HG02938 (cell line): ENCODE data around the gene PAK6.

Source experiments
- ATAC-seq: cut with Tn5 transposase; IDR thresholded peaks from one replicate; pipeline ENCODE4 v1.9.1; 2021; ENCODE audit warnings: mild to moderate bottlenecking, moderate library complexity; ENCODE audit not compliant: unreplicated experiment

Gene PAK6

DNA sequence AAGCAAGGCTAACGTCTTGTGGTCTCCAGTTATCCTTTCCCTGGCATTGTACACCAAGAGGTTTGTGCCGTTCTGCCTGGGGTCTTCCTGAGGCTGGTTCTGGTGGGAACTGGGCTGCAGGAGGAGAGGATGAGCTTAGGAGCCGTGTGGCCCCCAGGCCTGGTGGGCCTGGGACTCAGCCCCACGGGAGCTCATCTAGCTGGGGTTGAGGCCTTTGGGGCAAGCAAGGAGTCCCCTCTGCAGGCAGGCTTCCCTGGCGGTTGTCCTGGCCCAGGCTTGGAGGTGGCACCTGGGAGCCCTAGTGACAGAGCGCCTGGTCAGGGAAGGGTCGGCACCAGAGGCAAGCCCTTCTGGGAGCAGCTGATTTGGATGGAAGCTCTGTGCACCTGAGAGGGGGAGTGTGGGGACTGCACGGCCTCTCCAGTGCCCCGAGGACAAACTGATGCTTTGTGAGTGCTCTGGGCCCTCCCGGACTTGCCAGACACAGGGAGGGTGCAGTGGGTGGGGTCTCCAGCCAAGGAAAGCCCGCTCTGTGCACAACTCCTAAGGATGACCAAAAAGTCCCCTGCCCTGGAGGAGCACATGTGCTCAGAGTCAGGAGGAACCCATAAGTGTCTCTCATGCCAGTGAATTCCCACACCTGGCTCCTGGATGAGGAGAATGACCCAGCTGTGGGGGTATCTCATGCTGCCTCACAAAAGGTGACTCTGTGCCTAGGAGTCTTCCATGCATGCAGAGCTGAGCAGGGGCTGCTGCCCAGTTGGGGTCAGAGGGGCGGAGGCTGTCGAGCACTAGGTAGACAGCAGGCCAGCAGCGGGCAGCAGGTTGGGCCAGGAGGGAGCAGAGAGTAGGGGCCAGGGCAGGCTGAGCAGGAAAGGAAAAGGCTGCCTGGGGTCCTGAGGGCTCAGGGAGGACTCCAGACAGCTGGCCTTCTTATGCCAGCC, 2.7 kb downstream of the PAK6 start:
- no peak for ATAC-seq

DNA sequence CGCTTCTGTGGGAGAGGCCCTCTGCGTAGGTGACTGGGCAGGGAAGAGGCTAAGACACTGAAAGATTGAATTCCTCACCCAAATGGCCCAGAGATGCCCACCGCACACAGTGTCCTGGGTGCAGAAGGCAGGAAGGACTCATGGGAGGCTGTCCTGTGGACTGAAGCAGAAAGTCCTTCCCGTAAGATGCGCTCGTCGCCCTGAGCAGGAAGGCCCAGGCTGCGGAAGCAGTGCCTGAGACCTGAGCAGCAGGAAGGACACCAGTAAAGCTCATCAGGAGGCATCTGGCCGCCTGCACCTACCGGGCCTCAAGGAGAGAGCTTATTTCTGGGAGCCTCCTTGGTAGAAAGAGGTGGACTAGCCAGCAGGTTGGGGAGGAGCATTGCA, 3.3 kb downstream of the PAK6 start:
- ATAC-seq, result no peak

DNA sequence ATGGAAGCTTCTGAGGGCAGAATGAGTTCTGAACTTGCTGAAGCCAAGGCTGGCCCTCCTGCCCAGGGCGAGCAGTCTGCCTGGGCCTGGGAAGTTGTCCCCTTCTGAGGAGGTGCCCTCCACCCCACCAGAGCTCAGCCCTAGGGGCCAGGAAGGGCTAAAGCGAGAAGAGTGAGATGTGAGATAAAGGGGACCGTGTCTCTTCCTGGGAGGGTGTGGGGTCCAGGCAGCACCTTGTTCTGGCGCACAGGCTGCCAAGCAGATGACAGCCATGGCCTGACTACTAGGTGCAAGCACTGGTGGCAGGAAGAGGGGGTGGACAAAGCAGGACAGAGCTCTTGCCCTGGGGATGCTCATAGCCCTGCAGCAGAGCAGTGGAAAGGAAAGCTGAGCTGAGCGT, 3.7 kb downstream of the PAK6 start:
- no peak for ATAC-seq

DNA sequence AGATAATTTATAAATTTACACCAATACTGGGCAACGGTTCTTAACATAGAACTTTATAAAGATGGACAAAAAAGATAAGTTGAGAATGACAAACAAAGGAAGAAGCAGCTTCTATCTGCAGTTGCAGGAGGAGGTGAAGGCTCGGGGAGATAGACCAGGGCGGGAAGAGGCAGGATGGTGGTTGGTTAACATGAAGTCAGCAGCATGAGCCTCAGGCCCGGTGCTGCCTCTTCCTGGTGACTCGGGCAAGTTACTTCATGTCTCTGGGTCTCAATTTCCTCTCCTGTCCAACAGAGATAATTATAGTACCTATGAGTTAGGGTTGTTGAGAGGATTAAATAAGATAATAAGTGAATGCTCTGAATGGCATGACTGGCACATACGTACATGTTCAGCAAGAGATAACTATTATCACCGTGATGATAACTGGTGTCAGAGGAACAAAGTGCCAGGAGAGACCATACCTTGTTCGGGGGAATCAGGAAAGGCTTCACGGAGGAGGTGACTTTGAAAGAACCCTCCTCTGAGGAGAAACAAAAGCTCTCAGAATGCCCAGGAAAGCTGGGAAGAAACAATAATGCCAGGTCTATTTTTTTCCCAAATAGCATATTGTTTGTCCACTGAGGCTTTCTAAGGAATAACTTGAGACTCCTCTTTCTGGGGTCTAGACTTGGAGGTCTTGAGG, 4.4 kb downstream of the PAK6 start:
- no peak for ATAC-seq

DNA sequence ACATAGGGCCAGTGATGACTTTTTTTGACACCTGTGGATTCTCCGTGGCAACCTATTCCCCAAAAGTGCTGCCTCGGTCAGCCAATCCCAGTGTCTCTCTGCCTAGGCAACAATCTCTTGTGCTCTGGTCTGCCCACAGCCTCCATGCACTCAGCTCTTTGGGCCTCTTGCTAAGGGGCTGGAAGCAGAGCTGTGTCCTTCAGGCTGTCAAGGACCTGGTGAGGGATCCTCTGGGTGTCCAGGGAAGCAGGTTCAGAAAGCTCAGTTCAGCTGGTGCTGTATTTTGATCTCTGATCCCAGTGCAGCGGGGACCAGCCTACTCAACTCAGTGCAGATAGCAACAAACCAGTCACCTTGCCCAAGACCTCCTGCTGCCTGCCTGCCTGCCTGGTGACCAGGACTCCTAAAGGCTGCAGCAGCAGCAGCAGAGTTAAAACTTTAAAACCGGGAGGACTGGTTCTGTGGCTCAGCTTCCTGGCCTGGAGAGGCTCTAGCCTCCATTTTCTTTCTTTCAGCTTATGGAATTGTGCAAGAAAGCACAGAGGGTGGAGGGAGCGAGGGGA, 6.2 kb downstream of the PAK6 start:
- no peak for ATAC-seq

DNA sequence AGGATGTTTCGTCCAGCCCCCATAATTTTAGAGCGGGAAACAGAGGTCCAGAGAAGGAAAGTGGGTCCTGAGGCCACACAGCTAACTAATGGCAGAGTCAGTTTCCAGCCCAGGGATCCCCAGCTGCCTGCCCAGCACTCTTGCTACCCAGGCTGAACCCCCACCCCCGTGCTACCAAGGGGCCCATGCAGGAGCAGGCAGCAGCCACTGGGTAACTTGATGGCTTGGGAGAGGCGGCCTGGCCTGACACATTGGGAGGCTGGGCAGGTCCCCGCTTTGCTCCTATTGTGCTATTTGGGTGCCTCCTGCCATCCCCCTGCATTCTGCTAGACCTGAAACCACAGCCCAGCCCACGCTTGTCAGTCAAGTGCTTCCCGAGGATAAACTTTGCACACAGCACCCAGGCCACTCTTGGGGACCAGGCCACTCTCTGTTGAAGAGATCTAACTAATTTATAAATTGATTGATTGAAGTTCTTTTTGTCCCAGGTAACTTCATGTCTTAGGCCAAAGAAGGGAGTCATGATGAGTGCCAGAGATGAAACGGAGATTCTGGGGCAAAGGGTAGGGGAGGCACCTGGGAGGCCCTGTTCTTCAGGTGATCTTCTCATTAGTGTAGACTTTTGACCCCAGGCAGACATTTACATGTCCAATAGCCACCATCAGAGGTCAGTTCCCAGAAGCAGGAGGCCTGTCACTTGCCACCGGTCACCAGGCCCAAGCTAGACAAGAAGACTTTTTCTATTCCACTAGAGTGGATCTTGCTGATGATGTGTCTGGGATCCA, 7.0 kb downstream of the PAK6 start:
- ATAC-seq, result no peak

DNA sequence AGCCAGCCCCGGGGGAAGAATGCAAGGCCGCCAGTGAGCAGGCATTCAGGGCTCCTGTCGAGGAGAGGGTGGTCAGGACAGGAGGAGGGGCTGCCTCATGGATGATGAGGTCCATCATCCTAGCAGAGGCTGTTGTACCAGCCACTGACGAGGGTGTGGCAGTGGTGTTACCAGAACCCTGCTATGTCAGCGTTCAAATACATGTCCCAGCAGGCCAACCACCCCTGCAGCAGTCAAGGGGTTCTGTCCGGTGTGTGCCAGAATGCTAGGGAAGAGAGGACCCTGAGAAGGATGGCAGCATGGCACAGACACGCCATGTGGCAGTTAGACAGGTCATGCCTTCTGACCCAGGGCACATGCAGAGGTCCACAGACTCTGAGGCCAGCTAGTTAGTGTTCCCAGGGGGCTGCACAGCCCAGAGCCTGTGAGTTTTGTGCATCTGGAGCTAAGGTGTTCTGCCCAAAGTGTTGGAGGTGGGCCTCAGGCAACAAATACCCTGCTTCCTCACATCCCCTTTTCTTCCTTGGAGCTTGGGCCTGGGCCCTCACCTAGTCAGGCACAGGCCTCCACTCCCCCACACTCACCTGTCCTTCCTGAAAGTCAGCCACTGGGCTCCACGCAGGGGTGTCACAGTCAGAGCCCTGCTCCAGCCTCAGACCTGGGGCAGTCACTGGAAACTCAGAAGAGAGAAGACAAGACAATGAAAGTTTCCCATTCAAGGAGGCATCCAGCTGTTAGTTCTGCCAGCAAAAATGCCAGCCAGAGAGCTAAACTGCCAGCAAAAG, 7.8 kb downstream of the PAK6 start:
- ATAC-seq, result no peak

DNA sequence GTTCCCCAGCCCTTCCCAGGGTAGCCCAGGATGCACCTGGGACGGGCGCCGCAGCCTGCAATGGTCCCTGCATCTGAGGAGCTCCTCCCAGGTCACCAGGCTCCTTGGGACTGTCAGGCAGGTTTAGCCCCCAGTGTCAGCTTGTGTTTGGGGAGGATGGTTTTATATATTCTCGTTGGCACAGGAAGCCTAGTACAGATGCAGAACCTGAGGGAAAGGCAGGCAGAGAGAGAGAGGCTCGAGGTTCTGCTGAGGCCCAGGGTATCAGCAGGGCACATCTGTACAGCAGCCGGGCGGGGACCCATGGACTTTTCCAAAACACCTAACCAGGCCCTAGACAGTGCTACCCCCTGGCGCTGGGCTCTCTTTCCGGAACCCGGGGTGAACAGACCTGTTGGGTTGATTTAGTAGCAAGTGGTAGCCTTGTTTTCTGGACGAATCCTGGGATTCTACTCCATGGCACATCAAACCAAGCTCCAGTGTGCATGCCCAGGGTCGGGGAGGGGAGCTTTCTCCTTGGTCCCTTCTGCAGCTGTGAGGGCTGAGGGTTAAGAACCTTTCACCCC, 8.6 kb downstream of the PAK6 start:
- no peak for ATAC-seq

DNA sequence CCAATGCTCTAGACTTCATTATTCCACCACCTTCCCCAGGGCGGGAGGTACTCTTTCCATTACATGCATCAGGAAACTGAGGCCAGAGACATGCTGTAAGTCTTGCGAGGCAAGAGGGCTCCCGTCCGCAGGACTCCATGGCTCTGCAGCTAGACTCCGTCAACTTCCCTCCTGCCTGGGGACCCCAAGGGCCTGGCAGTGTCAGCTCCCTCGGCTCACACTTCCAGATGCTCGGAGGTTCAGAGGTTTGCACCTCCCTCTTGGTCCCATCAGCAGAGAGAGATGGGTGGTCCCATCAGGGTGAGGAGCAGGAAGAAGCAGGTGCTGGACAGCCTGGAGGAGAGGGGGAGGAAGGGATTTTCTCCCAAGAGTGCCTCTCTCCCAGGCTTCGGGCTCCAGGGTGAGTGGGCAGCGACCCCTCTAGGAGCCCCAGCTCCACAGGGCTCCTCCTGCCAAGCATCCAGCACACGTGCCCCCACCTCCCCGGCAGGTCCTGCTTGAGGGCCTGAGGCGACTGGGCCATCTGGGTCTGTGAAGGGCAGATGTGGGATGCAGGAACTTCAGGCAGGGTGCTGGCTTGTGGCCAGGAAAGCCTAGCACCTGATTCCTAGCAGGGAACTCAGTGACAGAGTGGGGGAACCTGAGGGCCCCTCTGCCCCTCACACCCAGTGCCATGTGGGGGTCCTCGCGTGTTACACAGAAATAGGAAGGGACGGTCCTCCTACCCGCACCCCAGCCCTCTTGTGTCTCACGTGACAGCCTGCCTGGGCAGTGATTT, 9.3 kb downstream of the PAK6 start:
- no peak for ATAC-seq

DNA sequence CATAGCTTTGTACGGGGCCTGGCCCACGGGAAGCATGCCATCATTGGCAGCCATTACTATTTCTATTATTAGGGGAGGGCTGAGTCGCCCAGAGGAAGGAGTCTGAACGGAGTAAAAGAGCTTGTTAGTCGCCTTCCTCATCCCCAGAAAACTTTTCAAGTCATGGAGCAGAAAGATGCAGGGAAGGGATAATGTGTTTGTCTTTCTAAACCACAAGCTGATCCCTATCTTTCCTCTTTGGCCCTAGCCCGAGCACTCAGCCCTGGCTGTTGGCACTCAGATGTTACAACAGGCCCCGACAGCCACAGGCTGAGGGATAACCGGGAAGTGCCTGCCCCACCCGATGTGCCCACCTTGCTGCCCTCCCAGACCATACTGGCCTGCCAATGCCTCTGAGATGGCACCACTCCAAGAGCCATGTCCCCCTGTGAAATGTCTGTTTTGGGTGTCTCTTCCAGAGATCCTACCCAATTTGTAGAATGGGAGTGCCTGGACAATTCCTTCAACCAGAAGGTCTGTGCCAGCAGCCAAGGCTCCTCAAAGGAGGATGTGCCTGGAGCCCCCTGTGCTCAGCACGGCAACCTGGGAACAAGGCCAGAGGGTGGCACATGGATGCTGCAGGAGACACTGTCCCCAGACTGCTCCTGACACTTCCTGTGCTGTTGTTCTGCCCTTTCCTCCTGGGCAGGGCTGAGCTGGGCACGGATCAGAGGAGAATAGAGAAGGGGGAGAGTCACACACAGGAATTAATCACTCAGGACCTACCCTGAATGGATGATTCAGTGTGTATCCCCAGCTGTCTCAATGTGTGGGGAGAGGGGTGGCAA, 10.8 kb downstream of the PAK6 start:
- no peak for ATAC-seq

DNA sequence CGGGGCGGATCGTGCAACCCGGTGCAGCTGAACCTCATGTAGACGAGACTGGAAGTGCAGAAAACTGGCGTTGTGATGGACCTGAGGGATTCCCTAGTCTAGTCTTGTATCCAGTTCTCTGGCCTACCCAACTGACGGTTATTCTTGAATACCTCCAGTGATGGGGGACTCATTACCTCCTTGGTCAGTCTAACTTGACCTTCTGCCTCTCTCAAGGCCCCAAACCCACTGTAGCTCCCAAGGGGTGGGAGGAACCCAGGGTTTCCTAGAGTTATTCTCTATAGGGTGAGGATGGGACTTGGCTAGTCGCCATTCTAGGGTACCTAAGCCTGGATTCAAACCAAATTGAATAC, 11.4 kb downstream of the PAK6 start:
- ATAC-seq, result no peak

DNA sequence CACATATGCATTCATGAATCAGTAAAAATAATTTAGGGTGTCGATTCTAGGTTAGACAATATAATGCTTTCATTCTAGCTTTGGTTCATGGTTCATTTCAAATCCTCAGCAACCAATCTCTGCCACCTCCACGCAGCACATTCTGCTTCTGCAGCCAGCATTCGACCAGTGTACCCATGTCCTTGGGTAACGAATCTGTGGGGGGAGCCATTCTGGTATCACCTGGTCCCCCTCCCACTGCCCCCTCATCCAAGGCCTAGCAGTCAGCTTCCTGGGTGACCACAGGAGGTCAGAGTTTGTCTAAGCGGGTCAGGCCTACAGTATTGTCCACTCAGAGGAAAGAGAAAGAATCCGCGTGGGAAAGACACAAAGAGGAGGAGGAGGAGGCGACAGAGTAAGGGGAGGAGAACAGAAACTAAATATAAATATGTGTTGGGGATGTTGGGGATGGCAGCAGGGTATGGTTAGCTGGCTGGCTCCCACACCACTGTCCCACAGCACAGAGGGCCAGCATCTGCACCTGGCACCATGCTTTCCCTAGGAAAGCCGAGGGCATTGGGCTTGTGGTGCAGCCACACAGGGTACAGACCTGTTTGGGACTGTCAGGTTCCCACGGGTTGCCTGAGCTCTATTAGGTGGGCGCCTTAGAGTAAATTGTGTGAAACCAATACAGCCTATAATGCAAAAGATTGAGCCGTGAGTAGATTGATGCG, 12.1 kb downstream of the PAK6 start:
- no peak for ATAC-seq

DNA sequence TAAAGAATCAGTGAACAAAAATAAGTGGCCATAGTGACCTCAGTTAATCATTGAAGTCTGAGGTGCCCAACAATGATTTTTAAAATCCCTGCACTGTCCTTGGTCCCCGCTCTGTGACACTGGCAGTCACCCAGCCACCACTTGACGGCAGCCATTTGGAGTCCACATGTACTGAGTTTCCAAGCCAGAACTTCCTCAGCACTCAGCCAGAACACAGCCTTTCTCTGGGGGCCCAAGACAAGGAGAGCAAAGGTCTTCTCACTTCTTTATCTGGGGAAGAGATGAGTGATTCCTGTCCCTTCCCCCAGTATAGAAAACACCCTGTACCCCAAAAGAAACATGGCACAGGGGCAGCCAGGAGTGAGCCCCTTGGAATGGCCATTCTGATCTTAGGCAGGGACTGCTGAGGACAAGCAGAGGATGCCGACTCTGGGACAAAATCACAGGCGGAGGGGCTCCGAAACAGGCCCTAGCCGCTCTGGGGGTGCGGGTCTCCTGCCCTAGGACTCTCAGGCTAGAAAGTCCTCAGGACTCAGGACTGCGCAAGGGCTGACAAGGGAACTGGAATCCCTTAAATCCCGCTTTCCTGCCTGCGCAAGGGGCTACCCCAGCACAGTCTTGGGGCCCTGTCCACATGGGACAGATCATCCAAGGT, 12.8 kb downstream of the PAK6 start:
- no peak for ATAC-seq

DNA sequence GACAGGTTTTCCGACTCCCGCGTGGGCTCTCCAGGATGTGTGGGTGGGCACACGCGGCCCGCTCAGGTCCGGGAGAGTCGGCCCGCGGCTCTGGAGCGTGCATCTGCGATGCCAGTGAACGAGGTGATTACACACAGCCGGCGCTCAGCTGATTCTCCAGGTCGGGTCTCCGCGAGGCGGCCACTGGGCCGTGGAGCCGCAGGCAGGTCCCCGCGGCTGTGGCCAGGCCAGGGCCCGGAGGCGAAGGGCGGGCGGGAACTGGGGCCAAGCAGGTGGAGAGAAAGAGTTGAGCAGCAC, 13.2 kb downstream of the PAK6 start:
- ATAC-seq, result no peak

DNA sequence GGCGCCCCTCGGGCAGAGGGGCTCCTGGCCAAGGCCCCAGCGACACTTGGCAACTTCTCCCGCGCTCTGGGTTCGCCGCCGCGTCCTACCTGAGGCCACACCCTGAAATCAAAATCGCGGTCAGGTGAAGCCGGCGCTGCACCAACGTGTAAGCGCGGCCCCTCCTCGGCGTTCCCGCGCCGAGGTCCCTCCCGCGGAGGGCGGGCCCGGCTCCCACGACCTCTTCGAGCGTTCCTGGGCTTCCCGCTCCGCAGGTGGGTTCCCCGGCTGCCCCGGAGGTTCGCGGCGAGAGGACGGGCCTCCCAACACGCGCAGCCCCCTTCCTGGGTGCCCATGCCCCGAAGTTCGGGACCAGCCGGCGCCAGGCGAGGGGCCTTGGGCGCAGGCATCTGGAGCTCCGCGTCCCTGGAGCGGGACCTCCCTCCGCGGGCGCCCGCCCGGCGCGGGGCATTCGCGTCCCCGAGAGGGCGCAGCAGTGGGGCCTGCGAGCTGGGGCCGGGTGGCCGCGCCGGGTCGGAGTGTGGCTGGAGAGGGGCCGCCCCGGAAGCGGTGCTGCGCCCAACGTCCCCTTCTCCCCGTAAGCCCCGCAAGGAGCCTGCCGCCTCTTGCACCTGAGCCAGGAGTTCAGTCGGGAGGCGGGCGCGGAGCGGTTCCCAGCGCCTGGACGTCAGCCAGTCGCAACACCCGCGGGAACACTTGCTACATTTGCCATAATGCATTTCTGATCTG, 13.7 kb downstream of the PAK6 start:
- no peak for ATAC-seq

DNA sequence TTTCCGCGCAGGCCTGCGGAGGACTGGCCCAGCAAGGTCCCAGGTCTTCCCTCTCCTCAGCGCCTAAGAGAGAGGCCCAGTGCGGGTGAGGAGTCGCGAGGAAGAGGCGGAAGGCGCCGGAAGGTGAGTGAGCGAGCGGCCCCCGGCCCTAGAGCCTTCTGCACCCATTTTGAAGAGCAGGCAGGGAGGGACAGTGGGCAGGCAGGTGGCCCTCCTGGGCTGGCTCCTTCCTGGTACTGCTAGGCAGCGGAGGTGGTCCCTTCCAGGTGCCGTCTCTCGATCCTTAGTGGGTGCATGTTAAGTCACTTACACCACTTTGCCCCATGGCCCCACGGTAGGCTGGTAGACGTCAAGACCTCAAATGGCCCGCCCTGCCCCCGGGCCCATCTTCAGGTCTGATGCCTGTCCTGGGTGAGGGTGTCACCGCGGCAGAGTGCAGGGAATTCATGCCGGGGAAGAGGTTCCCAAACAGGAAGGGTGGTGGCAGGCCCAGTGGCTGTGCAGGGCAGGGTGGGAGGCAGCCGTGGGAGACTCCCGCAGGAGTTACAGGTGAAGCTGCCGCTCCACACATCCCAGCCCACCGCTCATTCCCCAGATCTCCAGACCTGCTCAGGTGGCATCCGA, 14.4 kb downstream of the PAK6 start:
- ATAC-seq, result no peak

DNA sequence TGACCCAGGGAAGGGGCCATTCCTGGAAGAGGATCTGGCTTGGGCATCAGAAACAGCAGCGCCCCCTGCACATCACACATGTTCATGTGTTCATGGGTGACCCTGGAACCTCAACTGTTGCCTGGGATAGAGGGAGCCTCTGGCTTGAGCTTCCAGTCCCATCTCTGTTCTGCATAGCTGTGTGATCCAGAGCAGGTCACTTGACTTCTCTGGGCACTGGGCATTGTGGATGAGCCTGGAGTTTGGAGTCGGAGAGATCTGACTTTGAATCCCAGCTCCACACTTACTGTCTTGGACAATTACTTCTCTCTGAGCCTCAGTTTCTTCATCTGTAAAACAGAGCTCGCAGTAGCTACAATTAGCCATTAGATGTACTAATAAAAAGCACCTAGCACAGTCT, 15.6 kb downstream of the PAK6 start:
- ATAC-seq, result no peak
